Measurements from ENCODE around the gene CPTP.

DNA sequence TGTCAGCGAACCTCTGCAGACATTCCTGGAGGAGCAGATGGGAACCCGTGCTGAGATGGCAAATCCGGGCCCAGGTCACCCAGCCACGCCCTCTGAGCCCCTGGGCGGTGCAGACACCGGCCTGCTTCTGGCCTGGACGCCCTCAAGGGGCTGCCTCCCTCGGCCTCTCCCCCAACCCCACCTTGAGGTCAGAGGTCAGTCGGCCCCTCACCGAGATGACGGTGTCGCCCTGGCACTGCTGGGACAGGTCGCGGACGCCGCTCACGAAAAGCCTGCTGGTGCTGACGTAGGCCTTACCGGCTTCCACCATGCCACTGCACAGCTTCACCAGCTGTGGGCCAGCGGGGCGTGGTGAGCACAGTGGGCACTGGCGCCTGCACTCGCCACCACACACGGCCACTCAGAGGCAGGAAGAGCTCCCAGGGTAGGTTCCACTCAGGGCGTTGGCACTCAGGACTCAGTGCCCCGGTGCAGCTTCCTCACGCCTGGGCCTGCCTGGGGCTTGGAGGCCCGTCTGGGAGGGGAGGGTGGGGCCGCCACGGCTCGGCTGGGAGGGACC lies 21.6 kb upstream of the CPTP start:
- TF ChIP-seq ZNF274 (IDR thresholded peaks at IDR 0.05; ENCODE audit: low read depth, low read length) (no peak), YY1 (IDR thresholded peaks at IDR 0.05; ENCODE audit: insufficient read depth, insufficient read length) (no peak)
